Medulla oblongata (tissue), 1 donor: ENCODE measurements around the gene TLCD4.

Experiments used
- DNase-seq: peaks from one replicate; pipeline ENCODE4 v3.0.0-alpha.2; 2015; ENCODE audit errors: extremely low spot score

TLCD4 gene

GRCh38 chr1:95095833-95096217, 21.3 kb upstream of the TLCD4 start:
- DNase-seq: no peak

DNA sequence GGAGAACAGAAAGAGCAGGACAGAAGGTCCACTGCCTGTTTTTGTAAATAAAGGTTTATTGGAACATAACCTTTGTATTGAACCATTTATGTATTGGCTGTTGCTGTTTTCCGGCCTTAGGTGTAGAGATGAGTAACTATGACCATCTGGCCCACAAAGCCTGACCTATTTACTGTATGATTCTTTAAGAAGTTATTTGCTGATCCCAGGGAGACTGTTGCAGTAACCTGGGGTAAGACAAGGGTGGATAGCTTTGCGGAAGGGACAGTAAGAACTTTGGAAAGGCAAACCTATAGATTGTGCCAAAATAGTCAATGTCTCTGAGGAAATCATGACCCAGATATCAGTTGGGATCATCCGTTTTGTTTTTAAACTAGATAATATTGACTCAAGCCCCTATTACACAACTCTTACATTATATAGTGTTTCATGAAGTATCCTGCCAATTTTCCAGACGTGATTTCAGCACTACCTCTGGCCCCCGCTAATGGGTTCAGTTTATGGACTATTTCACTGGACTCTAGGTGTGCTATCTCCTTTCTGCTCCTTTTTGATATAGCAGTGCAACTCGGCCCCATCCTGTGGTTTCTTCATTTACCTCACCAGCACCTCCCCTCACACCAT, 20.8 kb upstream of the TLCD4 start:
- no peak for DNase-seq

DNA sequence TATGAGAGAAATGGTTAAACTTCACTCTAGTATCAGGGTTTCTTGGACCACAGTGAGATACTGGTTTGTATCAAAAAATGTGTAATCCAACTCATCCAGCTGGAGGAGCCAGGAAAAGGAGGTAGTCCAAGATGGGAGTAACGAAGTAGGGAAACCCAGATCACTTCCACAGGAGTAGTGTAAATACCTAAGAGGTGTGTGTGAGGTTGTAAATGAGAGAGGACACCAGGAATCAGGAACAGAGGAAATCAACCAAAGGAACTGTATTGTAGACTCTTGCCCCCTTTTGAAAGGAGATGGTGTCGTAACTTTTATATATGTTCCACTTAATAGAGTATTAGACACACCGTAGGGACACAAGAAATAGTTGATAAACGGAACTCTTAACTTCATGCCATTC, 19.7 kb upstream of the TLCD4 start:
- DNase-seq: no peak

- no peak for DNase-seq
These were observed 19.0 kb upstream of the TLCD4 start for GRCh38 chr1:95098196-95098595.

DNA sequence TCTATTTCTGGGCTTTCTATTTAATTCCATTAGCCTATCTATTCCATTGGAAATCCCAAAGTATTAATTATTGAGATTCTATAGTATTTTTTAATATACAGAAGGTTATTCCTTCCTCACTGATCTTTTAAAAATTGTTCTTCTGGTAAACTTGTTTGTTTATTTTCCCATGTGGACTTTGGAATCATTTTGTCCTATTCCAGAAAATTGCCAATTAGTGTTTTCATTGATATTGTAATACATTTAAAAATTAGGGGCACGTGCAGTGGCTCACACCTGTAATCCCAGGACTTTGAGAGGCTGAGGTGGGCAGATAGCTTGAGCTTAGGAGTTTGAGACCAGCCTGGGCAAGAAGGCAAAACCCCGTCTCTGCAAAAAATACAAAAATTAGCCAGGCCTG, 8.4 kb upstream of the TLCD4 start:
- DNase-seq: no peak

- DNase-seq: no peak
These were observed 6.1 kb upstream of the TLCD4 start for GRCh38 chr1:95111014-95111413.

- DNase-seq: no peak
These were observed 3.5 kb upstream of the TLCD4 start for GRCh38 chr1:95113684-95114083.

GRCh38 chr1:95115708-95116137, 1.4 kb upstream of the TLCD4 start:
- DNase-seq: no peak

- peak; percentile 76 for DNase-seq
These were observed 462 bp upstream of the TLCD4 start for GRCh38 chr1:95116580-95117206.

DNA sequence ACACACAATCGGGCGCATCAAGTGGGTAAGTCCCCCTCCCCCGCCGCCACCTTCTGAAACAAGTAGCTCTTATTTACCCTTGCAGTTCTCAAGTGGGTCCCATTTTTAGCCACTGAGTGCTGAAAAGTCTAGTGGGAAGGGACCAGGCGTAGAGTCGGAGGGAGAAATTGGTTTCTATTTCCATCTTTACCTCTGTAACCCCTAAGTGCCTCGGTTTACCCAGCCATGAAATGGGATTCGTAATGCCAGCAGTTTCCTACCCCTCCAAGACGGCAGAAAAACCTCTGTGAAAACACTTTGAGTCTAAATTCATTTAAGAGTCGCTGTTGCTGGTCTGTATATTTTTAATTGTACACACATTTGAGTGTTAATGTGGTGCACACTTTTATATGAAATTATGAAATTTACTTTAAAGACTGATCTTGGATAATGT, 928 bp downstream of the TLCD4 start:
- peak; percentile 29 for DNase-seq

GRCh38 chr1:95118710-95119109, 1.6 kb downstream of the TLCD4 start:
- no peak for DNase-seq

DNA sequence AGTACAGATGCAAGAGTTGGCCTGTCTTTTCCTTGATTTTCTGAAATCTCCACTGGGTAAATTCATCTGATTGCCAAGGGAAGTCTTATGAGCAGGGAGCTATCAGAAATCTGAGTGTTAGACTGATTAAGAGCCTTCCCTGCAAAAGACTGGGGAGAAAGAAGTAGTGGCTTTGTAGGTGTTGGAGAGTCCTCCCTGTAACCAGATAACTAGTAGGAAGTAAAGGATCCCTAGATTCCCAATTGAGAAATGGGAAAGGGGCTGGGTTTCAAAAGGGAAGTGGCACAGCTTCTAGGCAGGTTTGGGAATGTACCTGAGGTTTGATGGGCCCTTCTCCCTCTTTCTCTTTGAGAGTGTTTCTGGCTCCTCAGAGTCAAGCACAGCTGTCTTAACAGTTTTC, 2.1 kb downstream of the TLCD4 start:
- peak; percentile 27 for DNase-seq

DNA sequence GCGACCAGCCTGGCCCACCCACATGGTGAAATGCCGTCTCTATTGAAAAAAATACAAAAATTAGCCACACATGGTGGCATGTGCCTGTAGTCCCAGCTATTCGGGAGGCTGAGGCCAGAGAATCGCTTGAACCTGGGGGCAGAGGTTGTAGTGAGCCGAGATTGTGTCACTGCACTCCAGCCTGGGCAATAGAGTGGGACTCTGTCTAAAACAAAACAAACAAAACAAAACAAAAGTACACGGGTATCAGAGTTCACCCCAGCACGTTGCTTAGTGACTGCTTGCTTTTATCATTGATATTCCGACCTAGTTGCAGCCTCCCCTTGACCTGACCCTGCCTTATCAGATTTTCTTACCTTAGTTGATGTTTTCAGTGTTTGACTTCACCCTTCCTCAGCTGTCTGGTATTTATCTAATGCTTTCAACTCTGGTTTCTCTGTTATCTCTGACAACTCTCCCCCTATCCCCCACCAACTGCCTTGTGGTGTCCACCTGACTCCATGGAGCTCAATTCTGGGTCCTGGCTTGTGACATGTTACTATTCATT, 5.1 kb downstream of the TLCD4 start:
- no peak for DNase-seq

DNA sequence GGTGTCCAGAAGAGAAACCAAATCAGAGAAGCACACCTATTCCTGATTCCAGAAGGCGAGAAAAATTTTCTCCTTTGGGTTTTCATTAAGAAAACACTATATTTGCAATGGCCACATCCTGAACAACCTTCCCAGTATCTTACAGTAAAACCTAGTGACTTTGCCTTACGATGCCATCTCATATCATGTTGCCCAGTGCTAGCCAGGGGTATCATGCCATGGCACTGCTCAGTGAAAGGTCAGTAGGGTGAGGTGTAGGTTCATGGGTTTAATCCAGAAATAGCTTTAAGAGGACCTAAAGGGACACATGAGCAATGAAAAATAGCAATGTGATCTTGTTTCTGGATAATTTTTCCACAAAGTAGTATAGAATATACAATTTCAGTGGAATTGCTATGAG, 7.2 kb downstream of the TLCD4 start:
- DNase-seq: no peak

DNA sequence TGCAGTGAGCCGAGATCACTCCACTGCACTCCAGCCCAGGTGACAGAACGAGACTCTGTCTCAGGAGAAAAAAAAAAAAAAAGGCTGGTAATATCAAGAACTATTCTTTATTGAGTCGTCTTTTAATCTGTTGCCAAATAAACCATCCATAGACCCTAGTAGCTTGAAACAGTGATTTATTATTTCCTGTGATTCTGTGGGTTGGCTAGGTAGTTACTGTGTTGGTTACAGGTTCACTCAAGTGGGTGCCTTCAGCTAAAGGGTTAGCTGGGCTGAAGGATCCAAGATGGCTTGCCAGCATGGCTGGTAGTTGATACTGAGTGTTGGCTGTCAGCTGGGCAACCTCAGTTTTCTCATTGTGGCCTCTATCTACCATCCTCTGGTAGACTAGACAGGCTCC, 9.2 kb downstream of the TLCD4 start:
- DNase-seq: no peak

DNA sequence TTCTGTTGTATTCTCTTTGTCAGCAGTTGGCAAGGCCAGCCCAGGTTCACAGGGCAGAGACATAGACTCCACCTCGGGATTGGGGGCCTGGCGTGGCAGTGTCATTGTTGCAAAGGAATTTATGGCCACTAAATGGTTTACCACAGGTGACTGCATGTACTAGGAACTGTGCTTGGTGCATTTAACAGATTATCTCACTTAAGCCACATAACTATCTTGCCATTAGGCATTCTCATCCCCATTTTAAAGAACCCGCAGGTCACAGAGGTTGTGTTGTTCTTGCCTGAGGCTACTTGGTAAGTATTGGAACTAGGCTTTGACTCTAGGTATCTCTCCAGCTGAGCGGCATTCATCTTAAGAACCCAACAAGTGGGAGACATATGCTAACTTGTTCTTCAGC, 9.7 kb downstream of the TLCD4 start:
- no peak for DNase-seq

DNA sequence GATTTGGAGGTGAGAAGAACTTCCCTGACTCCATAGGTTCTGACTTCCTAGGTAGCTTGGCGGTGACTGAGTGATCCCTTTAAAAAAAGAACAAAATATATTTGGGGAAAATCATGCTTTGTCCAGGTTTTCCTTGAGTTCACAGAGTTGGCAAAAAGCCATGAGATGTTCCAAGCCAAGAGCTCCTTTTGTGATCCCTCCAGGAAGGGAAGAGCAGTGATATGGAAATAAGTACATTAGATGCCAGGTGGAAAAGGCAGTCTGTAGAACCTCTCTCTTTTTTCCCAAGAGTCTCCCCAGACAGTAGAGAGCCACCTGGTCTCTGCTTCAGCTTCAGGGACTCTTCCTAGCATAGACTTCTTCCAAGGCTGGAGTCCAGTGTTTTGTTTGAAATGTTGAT, 10.2 kb downstream of the TLCD4 start:
- no peak for DNase-seq

GRCh38 chr1:95132762-95133161, 15.6 kb downstream of the TLCD4 start:
- DNase-seq: no peak

DNA sequence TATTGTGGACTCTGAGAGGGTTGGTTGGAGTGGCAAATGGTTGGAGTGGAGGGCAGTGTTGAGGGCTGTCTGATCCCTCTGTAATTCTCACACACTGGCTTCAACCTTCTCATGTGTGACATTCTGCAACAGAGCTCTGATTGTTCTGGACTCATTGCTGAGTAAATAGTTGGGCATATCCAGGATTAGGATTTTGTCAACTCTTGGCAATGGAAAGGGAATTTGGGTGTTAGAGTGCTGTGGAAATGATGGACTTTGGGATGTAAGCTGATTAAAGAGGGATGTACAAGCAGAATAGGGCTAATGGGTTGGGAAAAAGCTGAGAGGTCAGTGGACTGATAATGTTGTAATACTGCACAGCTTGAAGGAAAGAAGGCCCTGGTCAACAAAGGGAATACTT, 16.5 kb downstream of the TLCD4 start:
- DNase-seq: peak; percentile 42

GRCh38 chr1:95138223-95138622, 21.1 kb downstream of the TLCD4 start:
- no peak for DNase-seq

GRCh38 chr1:95139039-95139438, 21.9 kb downstream of the TLCD4 start:
- no peak for DNase-seq

DNA sequence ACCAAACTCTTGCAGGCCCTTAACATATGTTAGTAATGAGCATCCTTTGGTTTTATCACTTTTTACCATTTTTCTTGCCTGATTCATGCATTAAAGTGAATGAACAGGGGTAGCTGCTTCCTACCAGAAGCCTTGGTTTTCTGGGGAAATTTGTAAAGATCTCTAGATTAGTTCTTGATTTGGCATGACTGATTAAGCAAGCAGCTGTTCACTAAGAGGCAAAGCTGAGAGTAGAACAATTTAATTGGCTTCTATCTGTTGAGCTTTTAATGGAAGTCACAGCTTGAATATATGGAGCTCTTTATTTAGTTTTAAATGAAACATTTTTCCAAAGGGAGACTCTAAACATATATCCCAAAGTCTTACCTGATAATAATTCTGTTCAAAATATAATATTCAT, 23.6 kb downstream of the TLCD4 start:
- no peak for DNase-seq

DNA sequence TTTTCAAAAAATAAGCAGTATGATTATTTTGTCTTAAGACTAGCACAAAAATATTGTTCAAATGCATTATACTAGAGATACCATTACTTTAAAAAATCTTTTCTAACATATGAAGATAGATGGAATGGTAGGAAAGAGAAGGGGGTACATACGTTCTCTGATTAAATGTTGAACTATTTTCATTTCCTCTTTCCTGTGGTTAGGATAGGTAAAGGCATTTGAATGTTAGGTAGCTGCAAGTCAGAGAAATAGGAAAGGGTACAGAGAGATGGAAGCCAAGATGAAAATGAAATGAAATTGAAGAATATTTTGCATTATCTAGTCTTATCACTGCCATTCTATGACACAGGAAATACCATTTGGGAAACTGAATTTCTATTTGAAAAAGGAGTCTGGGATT, 28.3 kb downstream of the TLCD4 start:
- DNase-seq: no peak

DNA sequence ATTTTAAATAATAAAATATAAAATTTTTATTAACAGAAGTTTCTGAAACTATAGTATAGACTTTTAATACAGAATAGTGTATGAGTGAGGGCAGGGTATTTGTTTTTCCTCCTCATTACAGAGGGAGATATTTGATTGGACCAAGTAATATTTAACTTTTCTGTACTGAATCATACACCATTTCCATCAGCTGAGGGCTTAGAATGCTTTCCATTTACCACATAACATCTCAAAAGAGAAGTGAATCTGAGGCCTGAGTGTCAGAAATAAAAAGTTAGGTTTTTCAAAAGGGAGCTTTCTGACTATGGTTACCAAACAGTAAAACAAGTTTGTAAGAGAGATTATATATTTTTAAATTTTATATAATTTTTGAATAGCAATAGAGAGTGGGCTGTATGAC, 29.5 kb downstream of the TLCD4 start:
- no peak for DNase-seq
